ENCODE results near the gene CAPZA2. TPM values are rescaled to one million over a fixed set of nuclear protein-coding genes. Genes with fewer than 3 reads are reported as not detected.

CAPZA2 gene
- total and polyA plus RNA-seq, 9 of the 15 experiments (the other 6 are each of a cell fraction or from before 2014, with no cell fraction given) = 67.0 to 524 (median 176) TPM

GRCh38 chr7:116929914-116930913 lies 67.8 kb downstream of the CAPZA2 start (continued):
- peak; percentile 92 for TF ChIP-seq REST (IDR thresholded peaks at IDR 0.05; ENCODE audit: borderline replicate concordance)
- no peak for TF ChIP-seq REST (CRISPR knock-in tag; IDR thresholded peaks at IDR 0.05; ENCODE audit: low read depth)
- TF ChIP-seq YY1 (IDR thresholded peaks at IDR 0.05; ENCODE audit: borderline replicate concordance in 1 of 3, control insufficient read depth in 1 of 3, extremely low read depth in 1 of 3, insufficient read depth in 3 of 3, insufficient read length in 1 of 3, insufficient replicate concordance in 2 of 3, low read depth in 1 of 3, low read length in 2 of 3) = peak in 1 of 3 experiments; percentile 21
- TF ChIP-seq TEAD4 (IDR thresholded peaks at IDR 0.05; ENCODE audit: low read length) = 0 out of 2 replicates have a peak, but pooled peaks have one; percentile 39
- TF ChIP-seq TEAD4 (CRISPR knock-in tag; IDR thresholded peaks at IDR 0.05; ENCODE audit: borderline replicate concordance) = no peak
- 0 out of 2 replicates have a peak, but pooled peaks have one; percentile 13 for TF ChIP-seq MAFG (tag; conservative IDR thresholded peaks at IDR 0.05)
- 0 out of 2 replicates have a peak, but pooled peaks have one; percentile 11 for TF ChIP-seq NFE2 (IDR thresholded peaks at IDR 0.05; ENCODE audit: low read depth)
- TF ChIP-seq KDM1A (IDR thresholded peaks at IDR 0.05) = peak; percentile 28 to 71; a peak in 3 of 4 replicates
- peak; percentile 35; the same call in 1 of the 2 replicates for TF ChIP-seq ZKSCAN1 (IDR thresholded peaks at IDR 0.05; ENCODE audit: low read depth, low read length)
- TF ChIP-seq RBM14 (IDR thresholded peaks at IDR 0.05; ENCODE audit: borderline replicate concordance, insufficient read depth, low read depth, low read length) = no peak
- no peak for TF ChIP-seq CREB3 (tag; conservative IDR thresholded peaks at IDR 0.05; ENCODE audit: low read depth)
- TF ChIP-seq ZNF175 (CRISPR knock-in tag; IDR thresholded peaks at IDR 0.05; ENCODE audit: low read depth) = no peak
- TF ChIP-seq ETV5 (CRISPR knock-in tag; IDR thresholded peaks at IDR 0.05; ENCODE audit: low read depth) = peak; percentile 24; the same call in 1 of the 2 replicates

Data from K562 (cell line).